Measurements from ENCODE around the gene OSBPL9. TPM values are rescaled to one million over a fixed set of nuclear protein-coding genes. Genes with fewer than 3 reads are reported as not detected.
"Not testable (repeated sequence)": the region's sequence is repeated elsewhere in the genome, so short reads cannot be mapped to it uniquely, and the experiment has no call there.

OSBPL9 gene
- total RNA-seq, 2 experiments from 2014 or later, result 35.6 to 36.5 TPM

GRCh38 chr1:51605961-51606723, 10.8 kb upstream of the OSBPL9 start:
- no peak overlapping the region for H3K4me3 ChIP-seq (ENCODE audit: low read length)
- no peak overlapping the region for H3K4me3 Mint-ChIP-seq
- H3K4me1 ChIP-seq (ENCODE audit: insufficient read depth, low read length), result no peaks in the 10 kb centered on the region
- ChIA-PET POLR2A (no interaction called here), CTCF (interaction anchor here (1.6 kb wide), 1 partner anchor 8 kb away, joined by 3 read pairs; no protein-coding TSS in a partner anchor)
- no peak for TF ChIP-seq CTCF (IDR thresholded peaks at IDR 0.05)
- intact Hi-C loops (cut with DNase I, micrococcal nuclease), result no loop called here
- no peak for DNase-seq
- H3K9me3 Mint-ChIP-seq, result no peaks in the 10 kb centered on the region
- no peaks in the 10 kb centered on the region for H3K4me1 Mint-ChIP-seq (ENCODE audit: low read depth)
- no peak for ATAC-seq (ENCODE audit: poor library complexity)
- no peaks in the 10 kb centered on the region for H3K9me3 ChIP-seq (ENCODE audit: control insufficient read depth in 1 of 2, insufficient read depth in 1 of 2, low read length in 2 of 2)
- peaks cover 4 to 7% of the 10 kb centered on the region in 2 experiments for H3K27me3 ChIP-seq (ENCODE audit: control insufficient read depth in 1 of 2, insufficient read depth in 2 of 2, low read length in 2 of 2)
- H3K27me3 Mint-ChIP-seq, result peaks cover 15% of the 10 kb centered on the region
- no peak overlapping the region for H3K27ac Mint-ChIP-seq
- H3K36me3 Mint-ChIP-seq (ENCODE audit: low read depth), result no peaks in the 10 kb centered on the region
- no peak overlapping the region for H3K27ac ChIP-seq (ENCODE audit: low read depth in 1 of 2, low read length in 2 of 2)
- H3K36me3 ChIP-seq (ENCODE audit: insufficient read depth, low read length), result no peaks in the 10 kb centered on the region

DNA sequence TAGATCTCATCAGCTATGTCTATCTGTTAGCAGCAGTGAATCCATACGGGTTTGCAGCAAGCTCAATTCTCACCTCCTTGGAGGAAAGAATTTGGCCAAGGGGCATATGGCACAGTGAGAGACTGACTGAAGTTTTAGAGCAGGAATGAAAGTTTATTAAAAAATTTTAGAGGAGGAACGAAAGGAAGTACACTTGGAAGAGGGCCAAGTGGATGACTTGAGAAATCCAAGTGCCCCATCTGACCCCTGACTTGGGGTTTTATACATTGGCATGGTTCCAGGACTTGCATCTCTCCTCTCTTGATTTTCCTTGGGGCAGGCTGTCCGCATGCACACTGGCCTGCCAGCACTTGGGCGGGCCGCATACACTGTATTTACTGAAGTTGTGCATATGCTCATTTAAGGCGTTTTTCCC, 9.2 kb upstream of the OSBPL9 start:
- H3K36me3 ChIP-seq (ENCODE audit: insufficient read depth, low read length), result no peaks in the 10 kb centered on the region
- intact Hi-C loops (cut with DNase I, micrococcal nuclease), result no loop called here
- ATAC-seq (ENCODE audit: poor library complexity) (no peak), DNase-seq (no peak)
- POLR2A ChIA-PET, result interaction anchor here (0.6 kb wide), 1 partner anchor 11 kb away, joined by 4 read pairs; no protein-coding TSS in a partner anchor
- no peak for TF ChIP-seq CTCF (IDR thresholded peaks at IDR 0.05)
- H3K4me3 ChIP-seq (ENCODE audit: low read length), result no peak overlapping the region
- Mint-ChIP-seq H3K36me3 (ENCODE audit: low read depth) (no peaks in the 10 kb centered on the region), H3K27ac (no peak overlapping the region), H3K9me3 (no peaks in the 10 kb centered on the region), H3K27me3 (peaks cover 19% of the 10 kb centered on the region), H3K4me1 (ENCODE audit: low read depth) (no peaks in the 10 kb centered on the region), H3K4me3 (no peak overlapping the region)
- H3K27me3 ChIP-seq (ENCODE audit: control insufficient read depth in 1 of 2, insufficient read depth in 2 of 2, low read length in 2 of 2), result peaks cover 4 to 7% of the 10 kb centered on the region in 2 experiments
- CTCF ChIA-PET, result no interaction called here
- H3K9me3 ChIP-seq (ENCODE audit: control insufficient read depth in 1 of 2, insufficient read depth in 1 of 2, low read length in 2 of 2), result no peaks in the 10 kb centered on the region
- no peaks in the 10 kb centered on the region for H3K4me1 ChIP-seq (ENCODE audit: insufficient read depth, low read length)
- H3K27ac ChIP-seq (ENCODE audit: low read depth in 1 of 2, low read length in 2 of 2), result no peak overlapping the region

- intact Hi-C loops (cut with DNase I, micrococcal nuclease); H3K4me3 Mint-ChIP-seq; H3K4me1 ChIP-seq (ENCODE audit: insufficient read depth, low read length); H3K27ac Mint-ChIP-seq; H3K36me3 ChIP-seq (ENCODE audit: insufficient read depth, low read length); POLR2A ChIA-PET; H3K9me3 ChIP-seq (ENCODE audit: control insufficient read depth in 1 of 2, insufficient read depth in 1 of 2, low read length in 2 of 2); H3K27me3 ChIP-seq (ENCODE audit: control insufficient read depth in 1 of 2, insufficient read depth in 2 of 2, low read length in 2 of 2); CTCF ChIA-PET; ATAC-seq (ENCODE audit: poor library complexity); H3K27ac ChIP-seq (ENCODE audit: low read depth in 1 of 2, low read length in 2 of 2); H3K9me3 Mint-ChIP-seq; H3K4me3 ChIP-seq (ENCODE audit: low read length); DNase-seq; H3K36me3 Mint-ChIP-seq (ENCODE audit: low read depth); H3K4me1 Mint-ChIP-seq (ENCODE audit: low read depth): not testable (repeated sequence)
- H3K27me3 Mint-ChIP-seq, result peaks cover 19% of the 10 kb centered on the region
These were observed 6.8 kb upstream of the OSBPL9 start for GRCh38 chr1:51610104-51610503.

- Histone ChIP-seq H3K27me3 (ENCODE audit: control insufficient read depth in 1 of 2, insufficient read depth in 2 of 2, low read length in 2 of 2) (peaks cover 4 to 7% of the 10 kb centered on the region in 2 experiments), H3K4me1 (ENCODE audit: insufficient read depth, low read length) (no peaks in the 10 kb centered on the region), H3K36me3 (ENCODE audit: insufficient read depth, low read length) (no peaks in the 10 kb centered on the region), H3K9me3 (ENCODE audit: control insufficient read depth in 1 of 2, insufficient read depth in 1 of 2, low read length in 2 of 2) (no peaks in the 10 kb centered on the region), H3K4me3 (ENCODE audit: low read length) (no peak overlapping the region), H3K27ac (ENCODE audit: low read depth in 1 of 2, low read length in 2 of 2) (no peak overlapping the region)
- POLR2A ChIA-PET, result no interaction called here
- no peak for TF ChIP-seq CTCF (IDR thresholded peaks at IDR 0.05)
- Mint-ChIP-seq H3K4me1 (ENCODE audit: low read depth) (no peaks in the 10 kb centered on the region), H3K27me3 (peaks cover 19% of the 10 kb centered on the region), H3K9me3 (no peaks in the 10 kb centered on the region), H3K4me3 (no peak overlapping the region), H3K36me3 (ENCODE audit: low read depth) (no peaks in the 10 kb centered on the region), H3K27ac (no peak overlapping the region)
- DNase-seq (no peak), ATAC-seq (ENCODE audit: poor library complexity) (no peak)
- CTCF ChIA-PET, result no interaction called here
- intact Hi-C loops (cut with DNase I, micrococcal nuclease), result no loop called here
These were observed 6.3 kb upstream of the OSBPL9 start for GRCh38 chr1:51610637-51611036.

Data from CD4-positive, alpha-beta T cell (primary cell).